ENCODE measurements around the gene YIPF1.

DNA sequence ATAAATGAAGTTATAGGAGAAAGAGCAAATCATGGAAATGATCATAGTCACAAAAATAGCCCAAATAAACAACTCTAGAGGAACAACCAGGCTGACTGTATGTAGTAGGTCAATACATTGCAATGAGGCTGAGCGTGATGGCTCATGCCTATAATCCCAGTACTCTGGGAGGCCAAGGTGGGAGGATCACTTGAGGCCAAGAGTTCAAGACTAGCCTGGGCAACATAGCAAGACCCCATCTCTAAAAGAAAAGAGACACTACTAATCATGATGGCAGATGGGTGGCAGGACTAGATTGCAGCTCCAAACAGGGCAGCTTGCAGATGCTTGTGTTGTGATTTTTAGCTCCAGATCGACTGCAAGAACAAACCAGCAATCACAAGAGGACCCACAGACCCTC lies 79.1 kb downstream of the YIPF1 start:
- TF ChIP-seq, protein P1, sequence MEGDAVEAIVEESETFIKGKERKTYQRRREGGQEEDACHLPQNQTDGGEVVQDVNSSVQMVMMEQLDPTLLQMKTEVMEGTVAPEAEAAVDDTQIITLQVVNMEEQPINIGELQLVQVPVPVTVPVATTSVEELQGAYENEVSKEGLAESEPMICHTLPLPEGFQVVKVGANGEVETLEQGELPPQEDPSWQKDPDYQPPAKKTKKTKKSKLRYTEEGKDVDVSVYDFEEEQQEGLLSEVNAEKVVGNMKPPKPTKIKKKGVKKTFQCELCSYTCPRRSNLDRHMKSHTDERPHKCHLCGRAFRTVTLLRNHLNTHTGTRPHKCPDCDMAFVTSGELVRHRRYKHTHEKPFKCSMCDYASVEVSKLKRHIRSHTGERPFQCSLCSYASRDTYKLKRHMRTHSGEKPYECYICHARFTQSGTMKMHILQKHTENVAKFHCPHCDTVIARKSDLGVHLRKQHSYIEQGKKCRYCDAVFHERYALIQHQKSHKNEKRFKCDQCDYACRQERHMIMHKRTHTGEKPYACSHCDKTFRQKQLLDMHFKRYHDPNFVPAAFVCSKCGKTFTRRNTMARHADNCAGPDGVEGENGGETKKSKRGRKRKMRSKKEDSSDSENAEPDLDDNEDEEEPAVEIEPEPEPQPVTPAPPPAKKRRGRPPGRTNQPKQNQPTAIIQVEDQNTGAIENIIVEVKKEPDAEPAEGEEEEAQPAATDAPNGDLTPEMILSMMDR (IDR thresholded peaks at IDR 0.05) = no peak
- TF ChIP-seq POLR2A (IDR thresholded peaks at IDR 0.05) = no peak

Measured in heart left ventricle (tissue), 13 donors.